ENCODE measurements around the gene PDRG1.

The PDRG1 gene

GRCh38 chr20:31977080-31977479 lies 25.2 kb upstream of the PDRG1 start:
- 0 out of 2 replicates have a peak, but pooled peaks cover 6% of the 10 kb centered on the region for H4K20me1 ChIP-seq (ENCODE audit: insufficient read depth, low read length)
- H3K9ac ChIP-seq (ENCODE audit: low read length) = no peak overlapping the region
- H3K4me1 ChIP-seq (ENCODE audit: low read length) = no peaks in the 10 kb centered on the region
- H3K4me3 ChIP-seq (ENCODE audit: low read length) = no peak overlapping the region
- no peak overlapping the region for H2AFZ ChIP-seq (ENCODE audit: low read depth, low read length)
- H3K27ac ChIP-seq (ENCODE audit: low read length) = no peak overlapping the region
- no peak overlapping the region for H3K4me2 ChIP-seq (ENCODE audit: low read length)
- no peaks in the 10 kb centered on the region for H3K9me3 ChIP-seq (ENCODE audit: insufficient read depth, low read length)
- peaks cover 18% of the 10 kb centered on the region for H3K27me3 ChIP-seq (ENCODE audit: low read depth, low read length)
- no peak for TF ChIP-seq EZH2phosphoT487 (IDR thresholded peaks at IDR 0.05; ENCODE audit: low read depth)
- no peak for TF ChIP-seq CTCF (IDR thresholded peaks at IDR 0.05; ENCODE audit: low read depth, low read length)
- no peaks in the 10 kb centered on the region for H3K79me2 ChIP-seq (ENCODE audit: low read length)
- H3K36me3 ChIP-seq (replicated peaks; ENCODE audit: low read depth, low read length) = no peaks in the 10 kb centered on the region

GRCh38 chr20:31975874-31976273 lies 24.0 kb upstream of the PDRG1 start:
- Histone ChIP-seq H3K79me2 (ENCODE audit: low read length) (no peaks in the 10 kb centered on the region), H3K36me3 (replicated peaks; ENCODE audit: low read depth, low read length) (no peaks in the 10 kb centered on the region), H3K27ac (ENCODE audit: low read length) (no peak overlapping the region), H3K9ac (ENCODE audit: low read length) (no peak overlapping the region), H4K20me1 (ENCODE audit: insufficient read depth, low read length) (peaks cover 6% of the 10 kb centered on the region; the same call in 1 of the 2 replicates), H3K4me2 (ENCODE audit: low read length) (no peak overlapping the region), H3K9me3 (ENCODE audit: insufficient read depth, low read length) (no peaks in the 10 kb centered on the region), H3K4me1 (ENCODE audit: low read length) (no peaks in the 10 kb centered on the region), H2AFZ (ENCODE audit: low read depth, low read length) (no peak overlapping the region), H3K4me3 (ENCODE audit: low read length) (no peak overlapping the region), H3K27me3 (ENCODE audit: low read depth, low read length) (peaks cover 22% of the 10 kb centered on the region)
- TF ChIP-seq EZH2phosphoT487 (IDR thresholded peaks at IDR 0.05; ENCODE audit: low read depth) (no peak), CTCF (IDR thresholded peaks at IDR 0.05; ENCODE audit: low read depth, low read length) (no peak)

GRCh38 chr20:31974951-31975487 lies 23.2 kb upstream of the PDRG1 start:
- no peaks in the 10 kb centered on the region for H3K79me2 ChIP-seq (ENCODE audit: low read length)
- peaks cover 30% of the 10 kb centered on the region for H3K27me3 ChIP-seq (ENCODE audit: low read depth, low read length)
- H3K4me2 ChIP-seq (ENCODE audit: low read length) = no peak overlapping the region
- H3K27ac ChIP-seq (ENCODE audit: low read length) = no peak overlapping the region
- H4K20me1 ChIP-seq (ENCODE audit: insufficient read depth, low read length) = peaks cover 6% of the 10 kb centered on the region; the same call in 1 of the 2 replicates
- H2AFZ ChIP-seq (ENCODE audit: low read depth, low read length) = no peak overlapping the region
- H3K9me3 ChIP-seq (ENCODE audit: insufficient read depth, low read length) = no peaks in the 10 kb centered on the region
- no peaks in the 10 kb centered on the region for H3K4me1 ChIP-seq (ENCODE audit: low read length)
- TF ChIP-seq CTCF (IDR thresholded peaks at IDR 0.05; ENCODE audit: low read depth, low read length) (no peak), EZH2phosphoT487 (IDR thresholded peaks at IDR 0.05; ENCODE audit: low read depth) (no peak)
- no peaks in the 10 kb centered on the region for H3K36me3 ChIP-seq (replicated peaks; ENCODE audit: low read depth, low read length)
- no peak overlapping the region for H3K4me3 ChIP-seq (ENCODE audit: low read length)
- no peak overlapping the region for H3K9ac ChIP-seq (ENCODE audit: low read length)

- Histone ChIP-seq H3K27ac (ENCODE audit: low read length) (no peak overlapping the region), H3K9me3 (ENCODE audit: insufficient read depth, low read length) (no peaks in the 10 kb centered on the region), H3K4me3 (ENCODE audit: low read length) (no peak overlapping the region), H2AFZ (ENCODE audit: low read depth, low read length) (no peak overlapping the region), H4K20me1 (ENCODE audit: insufficient read depth, low read length) (peaks cover 7% of the 10 kb centered on the region), H3K27me3 (ENCODE audit: low read depth, low read length) (peaks cover 37% of the 10 kb centered on the region), H3K79me2 (ENCODE audit: low read length) (no peaks in the 10 kb centered on the region), H3K9ac (ENCODE audit: low read length) (no peak overlapping the region), H3K36me3 (replicated peaks; ENCODE audit: low read depth, low read length) (no peaks in the 10 kb centered on the region), H3K4me1 (ENCODE audit: low read length) (no peaks in the 10 kb centered on the region), H3K4me2 (ENCODE audit: low read length) (no peak overlapping the region)
- TF ChIP-seq EZH2phosphoT487 (IDR thresholded peaks at IDR 0.05; ENCODE audit: low read depth) (no peak), CTCF (IDR thresholded peaks at IDR 0.05; ENCODE audit: low read depth, low read length) (no peak)
Measured at GRCh38 chr20:31974296-31974695, 22.4 kb upstream of the PDRG1 start.

Measured in OCI-LY3 (cell line).